ENCODE measurements around the gene TBX1. TPM values are rescaled to one million over a fixed set of nuclear protein-coding genes. Genes with fewer than 3 reads are reported as not detected.

Gene TBX1
- total and polyA plus RNA-seq, 2 of the 13 experiments (the other 11 are each of a cell fraction or from before 2014, with no cell fraction given): not detected

DNA sequence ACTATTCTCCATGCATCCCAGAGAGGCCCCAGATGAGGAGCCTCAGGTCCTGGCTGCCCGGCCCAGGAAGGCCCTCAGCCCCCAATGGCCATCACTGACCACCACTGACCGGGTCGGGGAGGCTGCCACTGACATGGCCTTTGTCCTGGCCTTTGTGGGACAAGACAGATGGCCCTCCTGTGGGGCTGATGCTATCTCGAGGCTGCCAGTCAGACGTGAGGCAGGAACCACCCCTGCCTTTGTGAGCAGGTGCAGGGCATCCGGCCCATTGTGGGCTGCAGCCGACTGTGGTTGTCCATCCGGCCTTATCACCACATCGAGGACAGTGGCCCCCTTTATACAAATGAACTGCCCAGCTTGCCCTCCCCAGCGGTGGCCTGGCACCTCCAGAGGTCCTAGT is 31.7 kb upstream of the TBX1 start (continued):
- TF ChIP-seq ZNF552 (CRISPR knock-in tag; IDR thresholded peaks at IDR 0.05; ENCODE audit: borderline replicate concordance) (no peak), MIXL1 (CRISPR knock-in tag; IDR thresholded peaks at IDR 0.05) (no peak), ZNF619 (CRISPR knock-in tag; IDR thresholded peaks at IDR 0.05) (no peak)

GRCh38 chr22:19729507-19729906 is 31.1 kb upstream of the TBX1 start:
- intact Hi-C loops (cut with micrococcal nuclease; ENCODE audit: unreplicated experiment) (no loop called here), in situ Hi-C loops (cut with HindIII; ENCODE audit: extremely low pct_ligation_motif_present, low pct_unique_long_range_greater_than_20kb) (no loop called here)
- no peak for DNase-seq (ENCODE audit: low spot score)
- no peak for ATAC-seq
- Histone ChIP-seq H3K9me3 (ENCODE audit: low read length) (no peaks in the 10 kb centered on the region), H3K4me1 (ENCODE audit: insufficient read depth, low read length) (peaks cover 31% of the 10 kb centered on the region), H3K4me2 (ENCODE audit: low read depth, low read length) (no peak overlapping the region), H3K36me3 (replicated peaks in 1 of 2; ENCODE audit: control insufficient read depth in 1 of 2, insufficient read depth in 2 of 2, low read length in 2 of 2) (no peaks in the 10 kb centered on the region), H3K27me3 (ENCODE audit: control insufficient read depth in 1 of 2, insufficient read depth in 2 of 2, low read length in 2 of 2) (peaks cover 7 to 67% of the 10 kb centered on the region in 2 experiments; a peak in 4 of 5 replicates), H4K20me1 (ENCODE audit: insufficient read depth, low read length) (no peaks in the 10 kb centered on the region), H3K4me3 (replicated peaks in 1 of 3; ENCODE audit: insufficient read depth in 1 of 3, low read depth in 2 of 3, low read length in 3 of 3) (no peak overlapping the region), H3K9ac (ENCODE audit: insufficient read depth, low read depth, low read length) (no peak overlapping the region), H2AFZ (ENCODE audit: low read length) (no peak overlapping the region), H3K27ac (ENCODE audit: extremely low read length, insufficient read depth, low read length) (no peak overlapping the region), H3K79me2 (ENCODE audit: insufficient read depth, low read length) (no peaks in the 10 kb centered on the region)
- WGBS (ENCODE audit: low lambda C conversion rate): 11% methylated on average over 2 of the region's 9 CpGs
- ChIA-PET POLR2A (interaction anchor here (1.7 kb wide), 1 partner anchor 181 kb away, joined by 8 read pairs; no protein-coding TSS in a partner anchor), CTCF (ENCODE audit: low intra/inter-chr PET ratio, low total read pairs) (interaction anchor here (2.7 kb wide), 1 partner anchor 180 kb away, joined by 39 read pairs; no protein-coding TSS in a partner anchor)
- TF ChIP-seq HNRNPUL1 (IDR thresholded peaks at IDR 0.05; ENCODE audit: low read depth, low read length) (no peak), SYNCRIP (IDR thresholded peaks at IDR 0.05; ENCODE audit: insufficient read depth, low read depth, low read length) (no peak), ZNF337 (CRISPR knock-in tag; IDR thresholded peaks at IDR 0.05; ENCODE audit: borderline replicate concordance, low read depth) (no peak), ZFP90 (CRISPR knock-in tag; IDR thresholded peaks at IDR 0.05; ENCODE audit: borderline replicate concordance) (no peak), ZNF382 (CRISPR knock-in tag; IDR thresholded peaks at IDR 0.05; ENCODE audit: borderline replicate concordance) (no peak), KLF13 (CRISPR knock-in tag; IDR thresholded peaks at IDR 0.05) (no peak), ZNF350 (CRISPR knock-in tag; IDR thresholded peaks at IDR 0.05; ENCODE audit: borderline replicate concordance, low read depth) (no peak), NR2C2 (CRISPR knock-in tag; IDR thresholded peaks at IDR 0.05; ENCODE audit: borderline replicate concordance) (no peak)
- TF ChIP-seq, protein P1, sequence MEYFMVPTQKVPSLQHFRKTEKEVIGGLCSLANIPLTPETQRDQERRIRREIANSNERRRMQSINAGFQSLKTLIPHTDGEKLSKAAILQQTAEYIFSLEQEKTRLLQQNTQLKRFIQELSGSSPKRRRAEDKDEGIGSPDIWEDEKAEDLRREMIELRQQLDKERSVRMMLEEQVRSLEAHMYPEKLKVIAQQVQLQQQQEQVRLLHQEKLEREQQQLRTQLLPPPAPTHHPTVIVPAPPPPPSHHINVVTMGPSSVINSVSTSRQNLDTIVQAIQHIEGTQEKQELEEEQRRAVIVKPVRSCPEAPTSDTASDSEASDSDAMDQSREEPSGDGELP (IDR thresholded peaks at IDR 0.05; ENCODE audit: borderline replicate concordance, low read depth): no peak
- BruUV-seq (replicated peaks): no TSS peak
- no peak for FAIRE-seq
